Measurements from ENCODE around the gene PP2D1.
"Not testable (repeated sequence)": the region's sequence is repeated elsewhere in the genome, so short reads cannot be mapped to it uniquely, and the experiment has no call there.

Gene PP2D1

DNA sequence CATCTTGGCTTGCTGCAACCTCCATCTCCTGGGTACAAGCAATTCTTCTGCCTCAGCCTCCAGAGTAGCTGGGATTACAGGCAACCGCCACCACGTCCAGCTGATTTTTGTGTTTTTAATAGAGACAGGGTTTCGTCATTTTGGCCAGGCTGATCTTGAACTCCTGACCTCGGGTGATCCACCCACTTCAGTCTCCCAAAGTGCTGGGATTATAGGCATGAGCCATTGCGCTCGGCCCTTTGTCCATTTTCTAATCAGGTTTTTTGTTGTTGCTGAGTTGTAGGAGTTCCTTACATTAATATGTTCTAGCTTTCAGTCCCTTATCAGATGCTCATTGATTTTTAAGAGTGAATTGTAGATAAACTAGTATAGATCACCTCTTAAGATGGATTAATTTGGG is 44.9 kb downstream of the PP2D1 start:
- H3K4me1 Mint-ChIP-seq: peaks cover 27% of the 10 kb centered on the region
- no peak overlapping the region for H3K4me3 Mint-ChIP-seq
- H3K36me3 Mint-ChIP-seq (ENCODE audit: low read depth): peaks cover 18% of the 10 kb centered on the region
- ATAC-seq (no peak), DNase-seq (no peak)
- no peaks in the 10 kb centered on the region for H3K9me3 Mint-ChIP-seq
- no peak overlapping the region for H3K27ac Mint-ChIP-seq
- H3K27me3 Mint-ChIP-seq: no peaks in the 10 kb centered on the region

GRCh38 chr3:19961960-19962359 is 50.1 kb downstream of the PP2D1 start:
- Mint-ChIP-seq H3K4me3 (no peak overlapping the region), H3K9me3 (no peaks in the 10 kb centered on the region), H3K36me3 (ENCODE audit: low read depth) (peaks cover 22% of the 10 kb centered on the region), H3K27me3 (no peaks in the 10 kb centered on the region), H3K27ac (no peak overlapping the region), H3K4me1 (peaks cover 40% of the 10 kb centered on the region)
- DNase-seq: no peak
- ATAC-seq: no peak

GRCh38 chr3:19960696-19961095 is 51.4 kb downstream of the PP2D1 start:
- no peak overlapping the region for H3K4me3 Mint-ChIP-seq
- no peaks in the 10 kb centered on the region for H3K27me3 Mint-ChIP-seq
- H3K36me3 Mint-ChIP-seq (ENCODE audit: low read depth): peaks cover 19% of the 10 kb centered on the region
- H3K4me1 Mint-ChIP-seq: peaks cover 36% of the 10 kb centered on the region
- no peak for DNase-seq
- no peaks in the 10 kb centered on the region for H3K9me3 Mint-ChIP-seq
- no peak overlapping the region for H3K27ac Mint-ChIP-seq
- ATAC-seq: no peak

GRCh38 chr3:19959505-19959904 is 52.6 kb downstream of the PP2D1 start:
- ATAC-seq: no peak
- H3K27ac Mint-ChIP-seq: no peak overlapping the region
- no peak for DNase-seq
- peaks cover 41% of the 10 kb centered on the region for H3K4me1 Mint-ChIP-seq
- H3K27me3 Mint-ChIP-seq: no peaks in the 10 kb centered on the region
- no peaks in the 10 kb centered on the region for H3K9me3 Mint-ChIP-seq
- no peak overlapping the region for H3K4me3 Mint-ChIP-seq
- H3K36me3 Mint-ChIP-seq (ENCODE audit: low read depth): peaks cover 28% of the 10 kb centered on the region

DNA sequence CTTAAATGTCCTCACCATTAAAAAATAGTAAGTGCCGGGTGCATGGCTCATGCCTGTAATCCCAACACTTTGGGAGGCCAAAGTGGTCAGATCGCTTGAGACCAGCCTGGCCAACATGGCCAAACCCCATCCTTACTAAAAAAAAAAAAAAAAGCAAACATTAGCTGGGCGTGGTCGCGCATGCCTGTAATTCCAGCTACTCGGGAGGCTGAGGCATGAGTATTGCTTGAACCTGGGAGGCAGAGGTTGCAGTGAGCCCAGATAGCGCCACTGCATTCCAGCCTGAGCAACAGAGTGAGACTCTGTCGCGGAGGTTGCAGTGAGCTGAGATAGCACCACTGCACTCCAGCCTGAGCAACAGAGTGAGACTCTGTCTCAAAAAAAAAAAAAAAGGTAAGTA is 54.7 kb downstream of the PP2D1 start:
- not testable (repeated sequence) for H3K4me3 Mint-ChIP-seq, DNase-seq, ATAC-seq, H3K9me3 Mint-ChIP-seq, H3K27me3 Mint-ChIP-seq, H3K27ac Mint-ChIP-seq
- peaks cover 30% of the 10 kb centered on the region for H3K36me3 Mint-ChIP-seq (ENCODE audit: low read depth)
- H3K4me1 Mint-ChIP-seq: peaks cover 47% of the 10 kb centered on the region

- H3K27ac Mint-ChIP-seq: no peak overlapping the region
Observed at GRCh38 chr3:19954676-19955075, 57.4 kb downstream of the PP2D1 start.

DNA sequence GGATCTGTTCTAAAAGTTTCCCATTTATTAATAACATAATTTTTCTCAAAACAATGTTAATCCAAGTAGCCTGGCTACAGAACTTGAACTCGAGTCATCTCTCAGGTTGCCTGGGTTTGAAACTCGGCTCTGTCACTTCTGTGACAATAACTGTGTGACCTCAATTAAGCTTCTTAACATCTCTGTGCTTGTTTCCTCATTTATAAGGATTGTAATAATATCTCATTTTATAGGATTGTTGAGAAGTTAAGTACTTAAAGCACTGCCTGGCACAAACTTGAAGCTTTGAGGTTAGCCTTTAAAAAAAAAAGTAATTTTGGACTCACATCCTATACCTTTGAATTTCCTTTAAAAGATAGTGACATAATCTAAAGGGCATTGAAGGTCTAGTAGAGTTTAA is 61.7 kb downstream of the PP2D1 start:
- peaks cover 34% of the 10 kb centered on the region for H3K36me3 Mint-ChIP-seq (ENCODE audit: low read depth)
- peaks cover 63% of the 10 kb centered on the region for H3K4me1 Mint-ChIP-seq
- ATAC-seq (no peak), DNase-seq (no peak)
- H3K27me3 Mint-ChIP-seq: peaks cover 2% of the 10 kb centered on the region
- no peaks in the 10 kb centered on the region for H3K9me3 Mint-ChIP-seq
- H3K27ac Mint-ChIP-seq: no peak overlapping the region
- no peak overlapping the region for H3K4me3 Mint-ChIP-seq

More at GRCh38 chr3:19954676-19955075, 57.4 kb downstream of the PP2D1 start:
- DNase-seq: no peak
- no peak for ATAC-seq
- Mint-ChIP-seq H3K27me3 (no peaks in the 10 kb centered on the region), H3K4me1 (peaks cover 45% of the 10 kb centered on the region), H3K36me3 (ENCODE audit: low read depth) (peaks cover 38% of the 10 kb centered on the region), H3K4me3 (no peak overlapping the region), H3K9me3 (no peaks in the 10 kb centered on the region)

- no peak for DNase-seq
- peaks cover 2% of the 10 kb centered on the region for H3K27me3 Mint-ChIP-seq
- H3K4me3 Mint-ChIP-seq: peak overlapping the region; percentile 97
- no peak for ATAC-seq
- H3K4me1 Mint-ChIP-seq: peaks cover 59% of the 10 kb centered on the region
- H3K36me3 Mint-ChIP-seq (ENCODE audit: low read depth): peaks cover 22% of the 10 kb centered on the region
- no peaks in the 10 kb centered on the region for H3K9me3 Mint-ChIP-seq
- H3K27ac Mint-ChIP-seq: peak overlapping the region; percentile 98
Observed at GRCh38 chr3:19948226-19948591, 63.9 kb downstream of the PP2D1 start.

DNA sequence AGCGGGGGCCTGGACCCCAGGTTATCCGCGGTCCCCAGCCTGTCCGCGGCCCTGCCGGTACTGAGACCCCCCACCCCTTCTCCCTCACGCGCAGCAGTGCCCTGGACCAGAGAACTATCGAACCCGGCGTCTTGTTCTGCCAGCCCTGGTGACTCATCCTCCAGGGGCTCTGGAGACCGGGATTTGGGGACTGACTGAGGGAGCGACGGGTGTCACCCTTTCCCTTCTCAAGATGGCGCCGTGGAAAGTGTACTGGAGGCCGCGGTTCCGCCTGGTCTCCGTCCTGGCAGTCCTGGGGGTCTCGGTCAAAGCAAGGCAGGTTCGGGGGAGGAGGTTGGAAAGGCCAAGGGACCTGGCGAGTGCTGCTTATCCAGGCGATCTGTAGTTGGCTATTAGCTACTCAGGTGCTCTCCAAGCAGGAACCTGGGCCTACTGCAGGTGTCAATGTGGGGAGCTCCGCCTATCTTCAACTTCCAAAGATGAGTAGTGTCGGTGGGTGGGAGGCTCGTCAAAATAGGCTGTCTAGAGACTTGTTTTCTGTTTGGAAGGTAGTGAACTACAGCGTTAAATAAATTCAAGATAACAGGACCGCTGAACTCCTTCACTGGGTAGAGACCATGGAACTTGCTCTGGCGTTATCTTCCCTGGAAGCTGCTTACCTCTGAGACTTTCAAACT is 64.4 kb downstream of the PP2D1 start:
- DNase-seq (peak; percentile 55), ATAC-seq (peak; percentile 18)
- Mint-ChIP-seq H3K9me3 (no peaks in the 10 kb centered on the region), H3K27ac (peak overlapping the region; percentile 98), H3K4me1 (peaks cover 58% of the 10 kb centered on the region), H3K36me3 (ENCODE audit: low read depth) (peaks cover 22% of the 10 kb centered on the region), H3K27me3 (peaks cover 2% of the 10 kb centered on the region), H3K4me3 (peak overlapping the region; percentile 97)

DNA sequence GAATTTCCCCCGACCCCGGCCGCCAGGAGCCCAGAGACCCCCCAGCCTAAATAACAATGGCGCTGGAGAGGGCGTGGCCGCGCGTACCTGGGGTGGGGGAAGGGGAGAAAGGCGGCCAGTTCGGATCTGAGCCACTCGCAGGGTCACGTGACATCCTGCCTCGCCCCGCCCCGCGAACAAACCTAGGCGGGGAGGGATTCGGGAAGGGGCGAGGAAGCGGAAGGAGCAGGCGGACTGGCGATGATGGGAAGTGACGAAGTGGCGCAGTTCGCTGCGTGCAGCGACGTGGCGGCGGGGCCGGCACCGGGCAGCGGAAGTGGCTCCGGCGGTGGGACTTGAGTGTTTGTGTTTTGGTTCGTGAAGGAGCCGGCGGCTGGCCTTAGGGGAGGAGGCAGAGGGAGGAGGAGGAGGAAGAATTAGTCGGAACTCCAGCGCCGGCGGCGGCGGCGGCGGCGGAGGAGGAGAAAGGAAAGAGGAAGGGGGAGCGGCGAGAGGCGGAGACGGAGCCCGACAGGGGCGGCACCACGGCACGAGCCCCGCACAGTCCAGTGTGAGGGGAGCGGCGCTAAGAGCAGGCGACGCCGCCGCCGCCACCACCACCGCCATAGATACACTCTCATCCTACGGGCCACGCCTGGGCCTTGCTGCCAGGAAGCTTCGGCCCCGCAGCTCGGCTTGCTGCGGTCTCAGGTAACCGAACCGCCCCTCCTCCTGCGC is 65.1 kb downstream of the PP2D1 start, which contains the start of gene RAB5A:
RAB5A (plus strand) TSS at position 266 of the 717 bp plus-strand sequence. CDS start 3,802 bp downstream, outside the sequence.
- peak; percentile 93 for ATAC-seq
- H3K4me1 Mint-ChIP-seq: peaks cover 54% of the 10 kb centered on the region

GRCh38 chr3:19945969-19946831 is 65.9 kb downstream of the PP2D1 start:
- Mint-ChIP-seq H3K27ac (peak overlapping the region; percentile 98), H3K4me3 (peak overlapping the region; percentile 97), H3K36me3 (ENCODE audit: low read depth) (peaks cover 13% of the 10 kb centered on the region), H3K4me1 (peaks cover 48% of the 10 kb centered on the region), H3K27me3 (peaks cover 2% of the 10 kb centered on the region), H3K9me3 (no peaks in the 10 kb centered on the region)
- ATAC-seq (no peak), DNase-seq (peak; percentile 12)

More for the DNA sequence above, 65.1 kb downstream of the PP2D1 start, which contains the start of gene RAB5A:
- Mint-ChIP-seq H3K27me3 (peaks cover 2% of the 10 kb centered on the region), H3K27ac (peak within 1 kb of the TSS; percentile 98), H3K4me3 (peak within 1 kb of the TSS; percentile 97), H3K36me3 (ENCODE audit: low read depth) (peaks cover 19% of the 10 kb centered on the region), H3K9me3 (no peaks in the 10 kb centered on the region)
- DNase-seq: peak; percentile 96

DNA sequence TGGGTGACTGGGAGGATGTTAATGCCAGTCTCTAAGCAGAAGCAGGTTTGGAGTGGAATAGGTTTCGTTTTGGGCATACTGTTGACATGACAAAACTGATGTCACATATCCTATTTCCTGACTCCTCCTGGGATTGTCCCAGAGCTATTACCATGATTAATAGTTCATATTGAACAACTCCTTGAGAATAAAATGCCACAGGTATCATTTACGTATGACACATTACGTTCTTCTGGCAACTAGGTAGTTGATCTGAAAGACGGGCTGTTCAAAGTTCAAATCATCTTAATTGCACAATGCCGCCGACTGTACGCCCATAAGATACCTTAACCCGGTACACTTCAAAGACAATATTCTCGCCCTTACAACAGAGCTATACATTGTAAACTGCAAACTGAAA is 66.5 kb downstream of the PP2D1 start:
- peaks cover 8% of the 10 kb centered on the region for H3K36me3 Mint-ChIP-seq (ENCODE audit: low read depth)
- DNase-seq (no peak), ATAC-seq (no peak)
- H3K27ac Mint-ChIP-seq: no peak overlapping the region
- no peaks in the 10 kb centered on the region for H3K9me3 Mint-ChIP-seq
- H3K27me3 Mint-ChIP-seq: peaks cover 2% of the 10 kb centered on the region
- peaks cover 43% of the 10 kb centered on the region for H3K4me1 Mint-ChIP-seq
- H3K4me3 Mint-ChIP-seq: peak overlapping the region; percentile 97

DNA sequence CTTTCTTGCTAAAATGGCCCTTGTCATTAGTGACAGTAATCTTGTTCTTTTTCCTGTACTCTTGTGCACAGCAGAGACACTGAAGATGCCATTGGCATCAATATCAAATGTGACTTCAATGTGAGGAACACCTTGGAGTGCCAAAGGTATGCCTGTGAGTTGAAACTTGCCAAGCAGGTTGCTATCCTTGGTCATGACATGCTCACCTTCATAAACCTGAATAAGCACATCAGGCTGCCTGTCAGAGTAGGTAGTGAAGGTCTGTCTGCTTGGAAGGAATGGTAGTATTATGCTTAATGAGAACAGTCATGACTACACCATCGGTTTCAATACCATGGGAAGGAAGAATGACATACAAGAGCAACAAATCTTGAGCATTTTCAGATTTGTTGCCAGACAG is 71.4 kb downstream of the PP2D1 start:
- no peak overlapping the region for H3K27ac Mint-ChIP-seq
- no peak for ATAC-seq
- H3K4me1 Mint-ChIP-seq: peaks cover 20% of the 10 kb centered on the region
- no peaks in the 10 kb centered on the region for H3K9me3 Mint-ChIP-seq
- H3K4me3 Mint-ChIP-seq: no peak overlapping the region
- H3K27me3 Mint-ChIP-seq: peaks cover 2% of the 10 kb centered on the region
- H3K36me3 Mint-ChIP-seq (ENCODE audit: low read depth): no peaks in the 10 kb centered on the region
- DNase-seq: no peak

GRCh38 chr3:19938295-19938627 is 73.8 kb downstream of the PP2D1 start:
- H3K36me3 Mint-ChIP-seq (ENCODE audit: low read depth): no peaks in the 10 kb centered on the region
- H3K27ac Mint-ChIP-seq: no peak overlapping the region
- ATAC-seq (no peak), DNase-seq (no peak)
- peaks cover 5% of the 10 kb centered on the region for H3K9me3 Mint-ChIP-seq
- H3K4me1 Mint-ChIP-seq: peaks cover 25% of the 10 kb centered on the region
- H3K27me3 Mint-ChIP-seq: peaks cover 9% of the 10 kb centered on the region
- no peak overlapping the region for H3K4me3 Mint-ChIP-seq

All from activated naive CD8-positive, alpha-beta T cell treated with anti-CD3 and anti-CD28 coated beads, Interleukin-2, amount 50 U/mL, for 24 hours (primary cell).